ENCODE measurements around the gene FCSK. TPM values are rescaled to one million over a fixed set of nuclear protein-coding genes. Genes with fewer than 3 reads are reported as not detected.

Gene FCSK
- total RNA-seq, 1 experiment from 2014 or later, result 13.7 TPM

DNA sequence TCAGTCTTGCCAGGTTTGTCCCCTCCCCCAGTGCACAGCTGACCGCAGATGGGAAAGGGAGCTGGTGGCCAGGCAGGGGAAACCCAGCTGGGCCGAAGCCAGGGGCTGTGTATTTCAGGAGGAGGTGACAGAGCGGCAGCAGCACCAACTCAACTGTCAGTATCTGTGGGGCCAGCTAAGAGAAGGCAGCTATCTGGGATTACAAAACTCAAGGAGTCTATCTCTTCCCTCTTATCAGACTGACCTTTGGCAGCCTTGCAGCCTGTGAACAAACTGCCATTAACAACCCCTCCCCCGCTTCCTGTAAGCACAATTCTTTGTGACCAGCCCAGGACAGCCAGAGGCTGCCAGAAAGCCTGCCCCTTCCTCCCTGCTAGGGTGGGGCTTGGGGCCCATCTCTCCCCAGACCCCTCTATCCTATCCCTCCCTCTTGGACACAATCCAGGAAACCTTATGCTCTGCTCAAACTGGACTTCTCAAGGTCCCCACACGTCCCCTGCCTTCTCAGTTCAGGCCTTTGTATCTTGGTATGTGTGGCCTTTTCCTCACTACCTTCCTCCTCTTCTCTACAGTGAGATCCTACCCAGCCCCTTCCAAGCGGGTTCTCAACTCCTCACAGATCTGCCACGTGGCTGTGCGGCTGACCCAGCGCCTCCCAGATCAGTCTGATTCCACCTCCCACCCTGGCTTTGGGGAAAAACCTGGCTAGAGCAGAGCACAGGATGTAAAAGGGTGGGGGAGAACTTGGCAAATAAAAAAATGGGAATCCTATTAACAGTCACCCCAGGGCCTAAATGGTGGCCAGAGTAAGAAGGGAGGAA is 26.0 kb upstream of the FCSK start:
- intact Hi-C loops (cut with micrococcal nuclease), result loop anchor here (1.0 kb wide), 1 partner anchor 24 kb away; no protein-coding TSS in a partner anchor
- Mint-ChIP-seq H3K4me1 (ENCODE audit: insufficient read depth, unreplicated experiment) (peaks cover 31% of the 10 kb centered on the region), H3K27ac (ENCODE audit: low read depth, unreplicated experiment) (peak overlapping the region; percentile 75), H3K4me3 (ENCODE audit: unreplicated experiment) (peak overlapping the region; percentile 8), H3K27me3 (ENCODE audit: insufficient read depth, unreplicated experiment) (no peaks in the 10 kb centered on the region), H3K36me3 (ENCODE audit: insufficient read depth, unreplicated experiment) (peaks cover 14% of the 10 kb centered on the region), H3K9me3 (ENCODE audit: unreplicated experiment) (no peaks in the 10 kb centered on the region)
- BruUV-seq (replicated peaks), result no TSS peak
- TF ChIP-seq, protein P1, sequence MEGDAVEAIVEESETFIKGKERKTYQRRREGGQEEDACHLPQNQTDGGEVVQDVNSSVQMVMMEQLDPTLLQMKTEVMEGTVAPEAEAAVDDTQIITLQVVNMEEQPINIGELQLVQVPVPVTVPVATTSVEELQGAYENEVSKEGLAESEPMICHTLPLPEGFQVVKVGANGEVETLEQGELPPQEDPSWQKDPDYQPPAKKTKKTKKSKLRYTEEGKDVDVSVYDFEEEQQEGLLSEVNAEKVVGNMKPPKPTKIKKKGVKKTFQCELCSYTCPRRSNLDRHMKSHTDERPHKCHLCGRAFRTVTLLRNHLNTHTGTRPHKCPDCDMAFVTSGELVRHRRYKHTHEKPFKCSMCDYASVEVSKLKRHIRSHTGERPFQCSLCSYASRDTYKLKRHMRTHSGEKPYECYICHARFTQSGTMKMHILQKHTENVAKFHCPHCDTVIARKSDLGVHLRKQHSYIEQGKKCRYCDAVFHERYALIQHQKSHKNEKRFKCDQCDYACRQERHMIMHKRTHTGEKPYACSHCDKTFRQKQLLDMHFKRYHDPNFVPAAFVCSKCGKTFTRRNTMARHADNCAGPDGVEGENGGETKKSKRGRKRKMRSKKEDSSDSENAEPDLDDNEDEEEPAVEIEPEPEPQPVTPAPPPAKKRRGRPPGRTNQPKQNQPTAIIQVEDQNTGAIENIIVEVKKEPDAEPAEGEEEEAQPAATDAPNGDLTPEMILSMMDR (IDR thresholded peaks at IDR 0.05; ENCODE audit: unreplicated experiment), result no peak
- ChIA-PET POLR2A (interaction anchor here (1.0 to 1.2 kb wide), 3 partner anchors 11 to 82 kb away, joined by 3 to 4 read pairs (median 3); partner anchors contain the start of genes DDX19A and ST3GAL2), CTCF (interaction anchor here (0.5 kb wide), 1 partner anchor 39 kb away, joined by 4 read pairs; no protein-coding TSS in a partner anchor)
- DNase-seq (ENCODE audit: unreplicated experiment), result peak; percentile 92

DNA sequence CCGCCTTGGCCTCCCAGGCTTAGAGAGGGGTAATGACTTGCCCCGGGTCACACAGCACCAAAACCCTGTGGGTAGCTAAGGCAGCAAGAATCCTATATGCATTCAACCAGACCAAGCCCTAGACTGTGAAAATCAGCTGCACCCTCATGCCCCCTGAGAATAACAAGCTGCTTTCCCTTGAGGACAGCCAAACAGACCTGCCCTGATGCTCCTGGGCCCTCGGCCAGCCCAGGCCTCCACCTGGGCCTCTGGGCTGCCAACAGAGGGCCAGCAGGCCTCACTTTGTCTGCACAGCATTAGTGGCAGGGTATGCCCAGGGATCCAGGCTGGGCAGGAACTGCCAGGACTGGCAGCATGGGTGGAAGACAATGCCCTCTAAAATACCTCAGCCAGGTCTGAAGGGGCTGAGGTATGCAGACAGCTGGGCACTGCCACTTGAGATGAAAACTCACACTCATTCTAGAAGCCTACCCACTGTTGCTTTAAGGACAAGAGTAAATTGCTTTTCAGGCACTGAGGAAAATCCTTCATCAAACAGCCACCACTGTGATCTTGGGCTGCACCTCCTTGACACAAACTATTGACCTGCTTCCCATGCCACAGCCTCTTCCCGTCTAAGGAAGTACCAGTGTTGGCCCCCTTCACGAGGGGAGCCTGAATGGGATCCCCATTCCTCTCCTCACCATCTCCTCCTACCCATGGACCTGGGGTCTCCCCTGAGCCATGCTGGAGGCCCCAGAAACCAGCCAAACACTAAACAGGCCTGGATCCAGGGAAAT is 24.3 kb upstream of the FCSK start:
- Mint-ChIP-seq H3K9me3 (ENCODE audit: unreplicated experiment) (no peaks in the 10 kb centered on the region), H3K27ac (ENCODE audit: low read depth, unreplicated experiment) (no peak overlapping the region), H3K4me3 (ENCODE audit: unreplicated experiment) (no peak overlapping the region), H3K4me1 (ENCODE audit: insufficient read depth, unreplicated experiment) (peaks cover 31% of the 10 kb centered on the region), H3K27me3 (ENCODE audit: insufficient read depth, unreplicated experiment) (no peaks in the 10 kb centered on the region), H3K36me3 (ENCODE audit: insufficient read depth, unreplicated experiment) (peaks cover 14% of the 10 kb centered on the region)
- POLR2A ChIA-PET, result interaction anchor here (0.6 to 1.2 kb wide), 3 partner anchors 24 to 131 kb away, joined by 3 read pairs; partner anchors contain the start of genes DDX19B and FCSK
- intact Hi-C loops (cut with micrococcal nuclease), result no loop called here
- no peak for DNase-seq (ENCODE audit: unreplicated experiment)
- no TSS peak for BruUV-seq (replicated peaks)
- CTCF ChIA-PET, result interaction anchor here (0.8 kb wide), 1 partner anchor 33 kb away, joined by 3 read pairs; no protein-coding TSS in a partner anchor
- TF ChIP-seq, protein P1 (IDR thresholded peaks at IDR 0.05; ENCODE audit: unreplicated experiment), result no peak

DNA sequence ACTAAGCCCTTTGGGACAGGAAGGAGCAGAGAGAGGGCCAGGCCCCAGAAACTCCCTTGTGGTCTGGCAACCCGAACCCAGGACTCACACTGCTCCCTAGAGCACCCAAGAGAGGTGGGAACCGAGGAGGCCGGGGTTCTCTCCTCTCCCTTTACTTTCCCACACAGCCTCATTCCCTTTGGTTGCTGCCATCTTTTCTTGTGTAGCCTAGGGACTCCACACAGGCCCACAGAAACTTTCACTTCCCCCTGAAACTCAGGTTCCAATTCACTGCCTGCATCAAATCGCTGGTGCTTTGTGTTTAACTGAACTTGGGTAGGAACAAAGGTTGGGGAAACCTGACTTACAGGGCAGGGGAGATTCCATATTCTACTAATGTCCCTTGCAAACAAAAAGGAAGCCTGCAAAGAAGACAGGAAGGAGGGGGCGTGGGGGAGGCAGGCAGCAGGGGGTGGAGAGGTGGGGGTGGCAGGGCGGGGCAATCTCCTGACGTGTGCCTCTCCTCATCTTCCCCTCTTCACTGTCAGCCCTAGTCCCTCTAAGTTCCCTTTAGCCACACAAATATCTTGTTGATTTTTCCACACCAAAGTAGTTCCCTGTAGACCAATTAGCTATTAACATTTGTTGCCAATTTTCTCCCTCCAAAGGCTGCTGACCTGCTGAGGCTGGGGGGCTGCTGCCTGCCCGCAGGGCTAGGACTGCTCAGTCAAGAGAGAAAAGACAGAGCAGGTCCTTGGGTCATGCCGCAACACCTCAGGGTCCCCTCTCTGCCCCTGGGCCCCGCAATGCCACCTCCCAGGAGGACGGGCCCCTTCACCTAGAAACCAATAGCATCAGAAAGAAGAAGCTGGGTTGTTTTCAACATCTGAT is 23.5 kb upstream of the FCSK start:
- DNase-seq (ENCODE audit: unreplicated experiment), result peak; percentile 10
- POLR2A ChIA-PET, result interaction anchor here (0.6 kb wide), 1 partner anchor 38 kb away, joined by 3 read pairs; no protein-coding TSS in a partner anchor
- intact Hi-C loops (cut with micrococcal nuclease), result no loop called here
- Mint-ChIP-seq H3K4me1 (ENCODE audit: insufficient read depth, unreplicated experiment) (peaks cover 31% of the 10 kb centered on the region), H3K4me3 (ENCODE audit: unreplicated experiment) (no peak overlapping the region), H3K27me3 (ENCODE audit: insufficient read depth, unreplicated experiment) (no peaks in the 10 kb centered on the region), H3K36me3 (ENCODE audit: insufficient read depth, unreplicated experiment) (peaks cover 9% of the 10 kb centered on the region), H3K27ac (ENCODE audit: low read depth, unreplicated experiment) (no peak overlapping the region), H3K9me3 (ENCODE audit: unreplicated experiment) (no peaks in the 10 kb centered on the region)
- BruUV-seq (replicated peaks), result no TSS peak
- TF ChIP-seq, protein P1 (IDR thresholded peaks at IDR 0.05; ENCODE audit: unreplicated experiment), result no peak
- CTCF ChIA-PET, result no interaction called here

All from MCF 10A (cell line).